HCT116 (cell line): ENCODE results near the gene TUT1. TPM values are rescaled to one million over a fixed set of nuclear protein-coding genes. Genes with fewer than 3 reads are reported as not detected.
A peak's percentile ranks its signal among the peaks of the same experiment; 100 is the strongest.

ENCODE experiments used
- ATAC-seq: fragments of 200-7000 bp; cut with Tn5 transposase; 2 replicates; pipeline ENCODE4 v1.9.1; 2020; ENCODE audit warnings: mild to moderate bottlenecking, moderate library complexity
- BruUV-seq: library from RNA; stranded (reverse); fragments of 400-500 nt; replicated peaks from 2 replicates; lab custom pipeline; 2021; lab: Mats Ljungman, UMichigan
- CTCF ChIA-PET: fragments of 300-600 bp; sonication (Branson Sonifier 250); formaldehyde crosslinking; loops from one replicate; lab custom pipeline; 2021; ENCODE audit warnings: antibody characterized with exemption; lab: Charles Lee
- POLR2A ChIA-PET: fragments of 300-600, 350-600 bp; sonication (Branson Sonifier 250); formaldehyde crosslinking; loops from one replicate; lab custom pipeline; 2021; ENCODE audit warnings: antibody characterized with exemption; lab: Charles Lee
- RAD21 ChIA-PET, 2 experiments: fragments of 300-600 bp; sonication (Branson Sonifier 250); formaldehyde crosslinking; loops; one replicate each; lab custom pipeline; 2023; ENCODE audit warnings: low total read pairs in 2 of 2; ENCODE audit not compliant: uncharacterized antibody in 2 of 2, unreplicated experiment in 2 of 2, low non-redundant PET in 1 of 2; lab: Charles Lee
- DNase-seq: peaks from one replicate; pipeline ENCODE4 v3.0.0-alpha.2; 2010; ENCODE audit warnings: low read depth, low spot score
- H2AFZ ChIP-seq: fragments of 200-600 bp; shearing (Covaris generic), sonication (generic); 2 replicates; pipeline ENCODE4 v1.6.1; 2017; ENCODE audit warnings: low read depth, mixed run types, mixed read lengths, antibody characterized with exemption, low read length; ENCODE audit not compliant: poor library complexity, severe bottlenecking
- H3K27ac ChIP-seq: 2 replicates; pipeline ENCODE4 v1.5.1; 2012; ENCODE audit warnings: low read depth, low read length
- H3K27me3 ChIP-seq: fragments of 200-600 bp; sonication (generic); 2 replicates; pipeline ENCODE4 v1.6.1; 2016; ENCODE audit warnings: mixed run types, low read length, mixed read lengths; ENCODE audit not compliant: insufficient read depth
- H3K36me3 ChIP-seq, 2 experiments: fragments of 200-500 bp in 1 of 2; fragments of 200-600 bp in 1 of 2; sonication (Bioruptor generic) in 1 of 2; sonication (generic) in 1 of 2; 2 replicates each; pipeline versions ENCODE4 v1.5.1 to v1.6.1; 2014 to 2016; ENCODE audit warnings: low read length in 2 of 2, inconsistent platforms in 1 of 2, mixed read lengths in 1 of 2, mixed run types in 1 of 2; ENCODE audit not compliant: insufficient read depth in 2 of 2, control insufficient read depth in 1 of 2
- H3K4me1 ChIP-seq, 2 experiments: fragments of 200-600 bp in 1 of 2; sonication (generic) in 1 of 2; 2 replicates each; pipeline versions ENCODE4 v1.5.1 to v1.6.1; 2012 to 2017; ENCODE audit warnings: low read length in 2 of 2, inconsistent platforms in 1 of 2, mild to moderate bottlenecking in 1 of 2, mixed read lengths in 1 of 2, mixed run types in 1 of 2, moderate library complexity in 1 of 2; ENCODE audit not compliant: insufficient read depth in 2 of 2, control insufficient read depth in 1 of 2
- H3K4me2 ChIP-seq: fragments of 200-600 bp; sonication (generic); 2 replicates; pipeline ENCODE4 v1.6.1; 2017; ENCODE audit warnings: mixed run types, low read length, mixed read lengths
- H3K4me3 ChIP-seq, 2 experiments: fragments of 200-600 bp in 1 of 2; sonication (generic) in 1 of 2; replicated peaks in 1 of 2; 2 replicates each; pipeline ENCODE4 v1.5.1; 2011 to 2016; ENCODE audit warnings: low read length in 2 of 2, control low read depth in 1 of 2, low read depth in 1 of 2, mild to moderate bottlenecking in 1 of 2, mixed read lengths in 1 of 2, mixed run types in 1 of 2
- H3K79me2 ChIP-seq: fragments of 200-600 bp; sonication (generic); 2 replicates; pipeline ENCODE4 v1.6.1; 2017; ENCODE audit warnings: mild to moderate bottlenecking, mixed run types, low read length, moderate library complexity, mixed read lengths; ENCODE audit not compliant: insufficient read depth
- H3K9ac ChIP-seq: fragments of 200-600 bp; sonication (generic); 2 replicates; pipeline ENCODE4 v1.6.1; 2016; ENCODE audit warnings: low read length, mixed read lengths
- H3K9me2 ChIP-seq: fragments of 200-600 bp; sonication (generic), shearing (Covaris generic); 2 replicates; pipeline ENCODE4 v1.6.1; 2017; ENCODE audit warnings: mixed run types, mild to moderate bottlenecking, moderate library complexity; ENCODE audit not compliant: insufficient read depth
- H3K9me3 ChIP-seq, 2 experiments: fragments of 200-500 bp in 1 of 2; fragments of 200-600 bp in 1 of 2; sonication (Bioruptor generic) in 1 of 2; sonication (generic) in 1 of 2; 2 replicates each; pipeline ENCODE4 v1.6.1; 2014 to 2017; ENCODE audit warnings: low read length in 2 of 2, mixed read lengths in 2 of 2, inconsistent platforms in 1 of 2, low read depth in 1 of 2, mild to moderate bottlenecking in 1 of 2, mixed run types in 1 of 2, moderate library complexity in 1 of 2; ENCODE audit not compliant: control insufficient read depth in 1 of 2, insufficient read depth in 1 of 2
- H4K20me1 ChIP-seq: fragments of 200-600 bp; sonication (generic), shearing (Covaris generic); 2 replicates; pipeline ENCODE4 v1.6.1; 2017; ENCODE audit warnings: mixed run types, mild to moderate bottlenecking, moderate library complexity; ENCODE audit not compliant: insufficient read depth
- CBX3 ChIP-seq: IDR thresholded peaks from 2 replicates; pipeline ENCODE4 v1.6.1; 2012; ENCODE audit warnings: low read depth
- CEBPB ChIP-seq: IDR thresholded peaks from 2 replicates; pipeline ENCODE4 v1.6.1; 2012; ENCODE audit warnings: low read depth
- EGR1 ChIP-seq: IDR thresholded peaks from 2 replicates; pipeline ENCODE4 v1.6.1; 2012; ENCODE audit warnings: low read depth
- ELF1 ChIP-seq: IDR thresholded peaks from 2 replicates; pipeline ENCODE4 v1.6.1; 2012; ENCODE audit warnings: low read depth, borderline replicate concordance
- EZH2 ChIP-seq: fragments of 200-600 bp; sonication (generic); IDR thresholded peaks from 2 replicates; pipeline ENCODE4 v1.6.1; 2017; ENCODE audit warnings: antibody characterized with exemption, mixed run types
- FOSL1 ChIP-seq: IDR thresholded peaks from 2 replicates; pipeline ENCODE4 v1.6.1; 2012; ENCODE audit warnings: low read depth
- JUND ChIP-seq: IDR thresholded peaks from 2 replicates; pipeline ENCODE4 v1.6.1; 2012
- MAX ChIP-seq: IDR thresholded peaks from 2 replicates; pipeline ENCODE4 v1.6.1; 2012
- POLR2A ChIP-seq: IDR thresholded peaks from 2 replicates; pipeline ENCODE4 v1.7.0; 2011; ENCODE audit warnings: borderline replicate concordance; ENCODE audit not compliant: insufficient read depth, insufficient read length; ENCODE audit errors: extremely low read depth
- POLR2AphosphoS5 ChIP-seq: IDR thresholded peaks from 2 replicates; pipeline ENCODE4 v1.6.1; 2011; ENCODE audit warnings: mild to moderate bottlenecking, low read depth, low read length, moderate library complexity
- SIN3A ChIP-seq: IDR thresholded peaks from 2 replicates; pipeline ENCODE4 v1.6.1; 2012; ENCODE audit warnings: low read depth
- SP1 ChIP-seq: IDR thresholded peaks from 2 replicates; pipeline ENCODE4 v1.6.1; 2012; ENCODE audit warnings: low read depth
- TCF7L2 ChIP-seq: IDR thresholded peaks from 2 replicates; pipeline ENCODE4 v1.7.0; 2011; ENCODE audit warnings: borderline replicate concordance, inconsistent platforms; ENCODE audit not compliant: insufficient read depth, insufficient read length; ENCODE audit errors: extremely low read depth
- YY1 ChIP-seq: IDR thresholded peaks from 2 replicates; pipeline ENCODE4 v1.6.1; 2011; ENCODE audit warnings: low read length, low read depth, moderate library complexity, mild to moderate bottlenecking; ENCODE audit not compliant: insufficient replicate concordance; ENCODE audit errors: extremely low read depth
- ZBTB33 ChIP-seq: IDR thresholded peaks from 2 replicates; pipeline ENCODE4 v1.6.1; 2011; ENCODE audit warnings: mild to moderate bottlenecking, low read length, moderate library complexity; ENCODE audit not compliant: insufficient replicate concordance; ENCODE audit errors: extremely low read depth
- ZFX ChIP-seq: fragments of 450-650 bp; IDR thresholded peaks from 2 replicates; pipeline ENCODE4 v1.6.1; 2017
- ZNF274 ChIP-seq: fragments of 200-500 bp; sonication (Bioruptor generic); IDR thresholded peaks from 2 replicates; pipeline ENCODE4 v1.6.1; 2014; ENCODE audit warnings: mild to moderate bottlenecking, low read depth, low read length, inconsistent platforms
- intact Hi-C: fragments of 100-400 bp; cut with micrococcal nuclease; formaldehyde crosslinking; loops from 2 replicates; pipeline ENCODE4 v1.10.0; 2022
- total RNA-seq: library from RNA; stranded (reverse); gene quantifications from one replicate; pipeline ENCODE4 v1.2.1, GENCODE V29; 2021; ENCODE audit not compliant: unreplicated experiment
- TF ChIP-seq, protein P1 (sequence below): IDR thresholded peaks from 2 replicates; pipeline ENCODE4 v1.6.1; 2012

The TUT1 gene
- total RNA-seq, 1 experiment from 2014 or later, result 49.0 TPM

- H3K9ac ChIP-seq, result peak overlapping the region; percentile 57
- ChIA-PET CTCF (interaction anchor here (1.0 to 2.5 kb wide), 5 partner anchors 22 to 144 kb away, joined by 4 to 34 read pairs (median 6); no protein-coding TSS in a partner anchor), RAD21 (interaction anchor here (1.0 to 1.5 kb wide), 4 partner anchors 42 to 144 kb away, joined by 3 to 7 read pairs (median 4); no protein-coding TSS in a partner anchor), POLR2A (interaction anchor here (0.9 to 1.8 kb wide), 7 partner anchors 22 to 126 kb away, joined by 3 to 9 read pairs (median 4); partner anchors contain the start of genes C11orf98 and CSKMT)
- no peaks in the 10 kb centered on the region for H3K27me3 ChIP-seq
- TF ChIP-seq POLR2A, result no peak
- TF ChIP-seq MAX, result no peak
- TF ChIP-seq ELF1, result no peak
- no peak for TF ChIP-seq ZNF274
- TF ChIP-seq EGR1, result no peak
- no peak for TF ChIP-seq EZH2
- no peak for TF ChIP-seq SIN3A
- TF ChIP-seq CEBPB, result no peak
- TF ChIP-seq SP1, result no peak
- no peak for TF ChIP-seq JUND
- TF ChIP-seq ZFX, result no peak
- TF ChIP-seq, protein P1, sequence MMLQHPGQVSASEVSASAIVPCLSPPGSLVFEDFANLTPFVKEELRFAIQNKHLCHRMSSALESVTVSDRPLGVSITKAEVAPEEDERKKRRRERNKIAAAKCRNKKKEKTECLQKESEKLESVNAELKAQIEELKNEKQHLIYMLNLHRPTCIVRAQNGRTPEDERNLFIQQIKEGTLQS, result no peak
- no peak for TF ChIP-seq YY1
- no peak for TF ChIP-seq POLR2AphosphoS5
- TF ChIP-seq FOSL1, result no peak
- no peak for TF ChIP-seq TCF7L2
- TF ChIP-seq CBX3, result no peak
- TF ChIP-seq ZBTB33, result no peak
- peaks cover 19% of the 10 kb centered on the region; the same call in 1 of the 2 replicates for H4K20me1 ChIP-seq
- intact Hi-C loops, result no loop called here
- no peak overlapping the region for H2AFZ ChIP-seq
- peaks cover 15 to 29% of the 10 kb centered on the region in 2 experiments for H3K36me3 ChIP-seq
- no TSS peak for BruUV-seq
- peak overlapping the region; percentile 94 for H3K4me2 ChIP-seq
- ATAC-seq (no peak), DNase-seq (no peak)
- peak overlapping the region; percentile 79 for H3K27ac ChIP-seq
- peaks cover 86% of the 10 kb centered on the region for H3K79me2 ChIP-seq
- H3K9me3 ChIP-seq, result no peaks in the 10 kb centered on the region
- peak overlapping the region; percentile 10 to 39; a peak in 2 of 4 replicates for H3K4me3 ChIP-seq
- peaks cover 52 to 59% of the 10 kb centered on the region in 2 experiments for H3K4me1 ChIP-seq
- H3K9me2 ChIP-seq, result no peaks in the 10 kb centered on the region
These were observed 52.7 kb downstream of the TUT1 start for GRCh38 chr11:62538470-62539237.
